Measurements from ENCODE around the gene TTC3.

The TTC3 gene

GRCh38 chr21:37076087-37076850, 3.2 kb downstream of the TTC3 start:
- DNase-seq (ENCODE audit: insufficient read length) (no peak), FAIRE-seq (no peak)
- TF ChIP-seq POLR2A (IDR thresholded peaks at IDR 0.05; ENCODE audit: low read depth, low read length) (no peak), POLR2AphosphoS5 (IDR thresholded peaks at IDR 0.05; ENCODE audit: low read depth, low read length) (no peak)

DNA sequence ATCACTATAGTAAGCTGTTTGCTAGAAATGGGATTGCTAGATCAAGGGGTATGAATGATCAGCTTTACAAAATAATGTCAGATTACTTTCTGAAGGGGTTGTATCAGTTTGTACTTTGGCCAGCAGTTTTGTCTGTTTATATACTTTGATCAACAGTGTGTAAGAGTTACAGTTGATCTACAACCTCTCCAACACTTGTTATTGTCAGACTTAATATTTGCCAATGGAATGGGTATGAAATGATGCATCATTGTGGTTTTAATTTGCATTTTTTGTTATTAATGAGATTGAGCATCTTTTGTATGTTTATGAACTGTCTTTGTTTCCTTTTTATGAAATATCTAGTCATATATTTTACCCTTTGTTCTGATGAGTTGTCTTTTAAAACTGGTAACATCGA, 4.3 kb downstream of the TTC3 start:
- DNase-seq (ENCODE audit: insufficient read length) = no peak
- no peak for FAIRE-seq
- TF ChIP-seq POLR2AphosphoS5 (IDR thresholded peaks at IDR 0.05; ENCODE audit: low read depth, low read length) (no peak), TAF1 (IDR thresholded peaks at IDR 0.05; ENCODE audit: borderline replicate concordance, low read depth, low read length) (no peak), POLR2A (IDR thresholded peaks at IDR 0.05; ENCODE audit: low read depth, low read length) (no peak)

GRCh38 chr21:37079211-37079824, 6.3 kb downstream of the TTC3 start:
- DNase-seq (ENCODE audit: insufficient read length) (no peak), FAIRE-seq (no peak)
- no peak for TF ChIP-seq TAF1 (IDR thresholded peaks at IDR 0.05; ENCODE audit: borderline replicate concordance, low read depth, low read length)
- TF ChIP-seq POLR2A (IDR thresholded peaks at IDR 0.05; ENCODE audit: low read depth, low read length) = no peak
- no peak for TF ChIP-seq POLR2AphosphoS5 (IDR thresholded peaks at IDR 0.05; ENCODE audit: low read depth, low read length)

GRCh38 chr21:37082375-37082774, 9.3 kb downstream of the TTC3 start:
- no peak for FAIRE-seq
- TF ChIP-seq POLR2A (IDR thresholded peaks at IDR 0.05; ENCODE audit: low read depth, low read length) (no peak), TAF1 (IDR thresholded peaks at IDR 0.05; ENCODE audit: borderline replicate concordance, low read depth, low read length) (no peak), POLR2AphosphoS5 (IDR thresholded peaks at IDR 0.05; ENCODE audit: low read depth, low read length) (no peak)
- DNase-seq (ENCODE audit: insufficient read length) = no peak

GRCh38 chr21:37082856-37083528, 9.9 kb downstream of the TTC3 start:
- FAIRE-seq (no peak), DNase-seq (ENCODE audit: insufficient read length) (no peak)
- TF ChIP-seq POLR2A (IDR thresholded peaks at IDR 0.05; ENCODE audit: low read depth, low read length) (no peak), POLR2AphosphoS5 (IDR thresholded peaks at IDR 0.05; ENCODE audit: low read depth, low read length) (no peak), TAF1 (IDR thresholded peaks at IDR 0.05; ENCODE audit: borderline replicate concordance, low read depth, low read length) (no peak)

GRCh38 chr21:37085726-37086125, 12.7 kb downstream of the TTC3 start:
- FAIRE-seq (no peak), DNase-seq (ENCODE audit: insufficient read length) (no peak)
- no peak for TF ChIP-seq TAF1 (IDR thresholded peaks at IDR 0.05; ENCODE audit: borderline replicate concordance, low read depth, low read length)
- TF ChIP-seq POLR2AphosphoS5 (IDR thresholded peaks at IDR 0.05; ENCODE audit: low read depth, low read length) = no peak

DNA sequence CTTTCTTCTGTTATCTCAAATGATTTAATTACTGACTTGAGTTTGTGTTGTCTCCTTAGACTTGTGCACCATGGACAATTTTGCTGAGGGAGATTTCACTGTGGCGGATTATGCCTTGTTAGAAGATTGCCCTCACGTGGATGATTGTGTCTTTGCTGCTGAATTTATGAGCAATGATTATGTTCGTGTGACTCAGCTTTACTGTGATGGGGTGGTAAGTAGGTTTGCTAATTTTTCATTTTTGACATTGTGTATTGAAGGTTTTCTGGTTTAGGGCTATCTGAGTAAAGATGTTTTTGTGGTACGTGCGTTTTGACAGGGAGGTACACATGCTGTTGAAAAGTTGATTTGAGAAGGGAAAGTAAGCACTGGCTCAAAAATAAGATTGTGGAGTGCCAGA, 14.1 kb downstream of the TTC3 start:
- TF ChIP-seq POLR2A (IDR thresholded peaks at IDR 0.05; ENCODE audit: low read depth, low read length) (no peak), POLR2AphosphoS5 (IDR thresholded peaks at IDR 0.05; ENCODE audit: low read depth, low read length) (no peak), TAF1 (IDR thresholded peaks at IDR 0.05; ENCODE audit: borderline replicate concordance, low read depth, low read length) (no peak)
- no peak for DNase-seq (ENCODE audit: insufficient read length)
- no peak for FAIRE-seq

GRCh38 chr21:37088186-37088735, 15.2 kb downstream of the TTC3 start:
- FAIRE-seq (no peak), DNase-seq (ENCODE audit: insufficient read length) (no peak)
- no peak for TF ChIP-seq TAF1 (IDR thresholded peaks at IDR 0.05; ENCODE audit: borderline replicate concordance, low read depth, low read length)
- TF ChIP-seq POLR2A (IDR thresholded peaks at IDR 0.05; ENCODE audit: low read depth, low read length) = no peak
- TF ChIP-seq POLR2AphosphoS5 (IDR thresholded peaks at IDR 0.05; ENCODE audit: low read depth, low read length) = no peak

DNA sequence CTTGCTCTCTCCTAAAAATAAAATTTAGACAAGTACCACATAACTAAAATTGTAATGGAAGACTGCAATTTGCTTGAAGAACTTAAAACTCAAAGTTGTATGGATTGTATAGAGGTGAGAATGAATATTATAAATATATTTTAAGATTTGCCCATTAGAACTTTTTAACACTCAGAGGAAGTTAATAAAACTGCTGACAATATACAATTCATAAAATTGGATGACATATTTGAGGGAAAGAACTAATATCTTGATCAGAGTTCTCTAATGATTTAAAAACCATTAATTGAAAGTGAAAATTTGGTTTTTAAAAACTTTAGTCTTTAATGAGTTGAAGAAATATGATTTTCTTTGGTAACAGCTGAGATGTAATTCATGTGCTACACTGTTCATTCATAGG, 20.9 kb downstream of the TTC3 start:
- no peak for FAIRE-seq
- DNase-seq (ENCODE audit: insufficient read length) = no peak

GRCh38 chr21:37095821-37096220, 22.8 kb downstream of the TTC3 start:
- FAIRE-seq = no peak
- TF ChIP-seq POLR2AphosphoS5 (IDR thresholded peaks at IDR 0.05; ENCODE audit: low read depth, low read length) (no peak), TAF1 (IDR thresholded peaks at IDR 0.05; ENCODE audit: borderline replicate concordance, low read depth, low read length) (no peak), POLR2A (IDR thresholded peaks at IDR 0.05; ENCODE audit: low read depth, low read length) (no peak)
- no peak for DNase-seq (ENCODE audit: insufficient read length)

More for the DNA sequence above, 20.9 kb downstream of the TTC3 start:
- TF ChIP-seq POLR2A (IDR thresholded peaks at IDR 0.05; ENCODE audit: low read depth, low read length) (no peak), TAF1 (IDR thresholded peaks at IDR 0.05; ENCODE audit: borderline replicate concordance, low read depth, low read length) (no peak), POLR2AphosphoS5 (IDR thresholded peaks at IDR 0.05; ENCODE audit: low read depth, low read length) (no peak)

- no peak for FAIRE-seq
- TF ChIP-seq POLR2AphosphoS5 (IDR thresholded peaks at IDR 0.05; ENCODE audit: low read depth, low read length) = no peak
- no peak for TF ChIP-seq TAF1 (IDR thresholded peaks at IDR 0.05; ENCODE audit: borderline replicate concordance, low read depth, low read length)
- TF ChIP-seq POLR2A (IDR thresholded peaks at IDR 0.05; ENCODE audit: low read depth, low read length) = no peak
- no peak for DNase-seq (ENCODE audit: insufficient read length)
Measured at GRCh38 chr21:37098751-37099150, 25.7 kb downstream of the TTC3 start.
